ENCODE results near the gene SIRPA. TPM values are rescaled to one million over a fixed set of nuclear protein-coding genes. Genes with fewer than 3 reads are reported as not detected.

The SIRPA gene
- total RNA-seq, 1 experiment from 2014 or later: 6.0 TPM

DNA sequence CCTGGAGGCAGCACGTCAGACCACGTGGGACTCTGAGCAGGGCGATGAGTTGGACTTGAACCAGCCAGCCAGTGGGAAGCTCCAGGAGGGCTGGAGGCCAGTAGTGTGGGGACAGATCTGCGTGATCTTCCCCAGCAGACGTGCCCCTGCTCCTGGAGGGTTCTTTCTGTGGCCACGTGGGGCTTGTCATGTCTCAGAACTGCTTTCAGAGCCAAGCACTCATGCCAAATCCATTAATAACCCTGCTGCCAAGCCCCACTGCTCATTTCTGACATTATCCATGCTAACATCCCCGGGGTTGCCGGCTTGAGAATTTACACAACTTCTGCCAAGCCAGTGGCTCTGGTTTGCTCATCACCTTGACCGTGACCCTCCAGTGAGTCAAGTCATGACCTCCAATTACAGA lies 38.3 kb downstream of the SIRPA start:
- Mint-ChIP-seq H3K4me3 (no peak overlapping the region), H3K27me3 (ENCODE audit: low read depth) (peaks cover 5% of the 10 kb centered on the region), H3K9me3 (no peaks in the 10 kb centered on the region; a peak in 1 of 5 replicates), H3K36me3 (ENCODE audit: insufficient read depth in 1 of 3, low read depth in 3 of 3) (peaks cover 2 to 9% (median 6%) of the 10 kb centered on the region in 3 experiments; a peak in 5 of 7 replicates), H3K4me1 (peaks cover 15 to 17% of the 10 kb centered on the region in 2 experiments), H3K27ac (no peak overlapping the region; a peak in 1 of 7 replicates)
- H3K4me1 ChIP-seq (ENCODE audit: insufficient read depth, low read length): no peaks in the 10 kb centered on the region
- no peak overlapping the region; the same call in 1 of the 2 replicates for H3K14ac ChIP-seq (ENCODE audit: insufficient read depth, low read length)
- no peak overlapping the region for H3K23ac ChIP-seq (ENCODE audit: insufficient read length, low read depth, low read length)
- H3K9ac ChIP-seq (ENCODE audit: extremely low read depth, insufficient read length, low read length): no peak overlapping the region
- H4K8ac ChIP-seq (replicated peaks; ENCODE audit: insufficient read length, low read depth, low read length): no peak overlapping the region
- no peak overlapping the region for H2BK12ac ChIP-seq (ENCODE audit: insufficient read length, low read depth, low read length)
- no peak overlapping the region for H2AK5ac ChIP-seq (ENCODE audit: insufficient read length, low read length)
- H3K23me2 ChIP-seq (ENCODE audit: insufficient read length, low read depth, low read length, poor library complexity, severe bottlenecking): no peaks in the 10 kb centered on the region
- DNase-seq: no peak
- no peak overlapping the region for H3K27ac ChIP-seq (ENCODE audit: insufficient read length, low read depth, low read length)
- no peaks in the 10 kb centered on the region for H3K79me2 ChIP-seq (ENCODE audit: insufficient read depth, low read length)
- H4K5ac ChIP-seq (ENCODE audit: insufficient read length, low read depth, low read length): no peak overlapping the region
- H2BK5ac ChIP-seq (ENCODE audit: insufficient read length, low read length): no peak overlapping the region
- no peaks in the 10 kb centered on the region for H4K20me1 ChIP-seq (ENCODE audit: control insufficient read depth, insufficient read depth, insufficient read length)
- H2AFZ ChIP-seq (ENCODE audit: low read length): no peak overlapping the region
- H2BK20ac ChIP-seq (ENCODE audit: low read depth, low read length, poor library complexity, severe bottlenecking): no peak overlapping the region
- no peaks in the 10 kb centered on the region for H3K9me3 ChIP-seq (ENCODE audit: control insufficient read depth, low read depth, low read length)
- no peak for TF ChIP-seq CTCF (conservative IDR thresholded peaks at IDR 0.05)
- no peaks in the 10 kb centered on the region for H3K79me1 ChIP-seq (ENCODE audit: insufficient read depth, low read depth, low read length, poor library complexity, severe bottlenecking)
- no CpG with 5 or more reads among the region's 9 CpGs for WGBS (ENCODE audit: extremely low coverage, insufficient read length, low lambda C conversion rate)
- H3K27me3 ChIP-seq (ENCODE audit: insufficient read depth, low read length): no peaks in the 10 kb centered on the region
- H3K4me2 ChIP-seq (ENCODE audit: insufficient read depth, insufficient read length, low read length): no peak overlapping the region
- H2BK120ac ChIP-seq (ENCODE audit: low read depth, low read length, poor library complexity, severe bottlenecking): no peak overlapping the region
- no peak overlapping the region for H3K18ac ChIP-seq (ENCODE audit: insufficient read length, low read depth, low read length)
- H2BK15ac ChIP-seq (ENCODE audit: low read depth, low read length): no peak overlapping the region
- H3T11ph ChIP-seq (ENCODE audit: low read length): no peak overlapping the region
- H4K91ac ChIP-seq (ENCODE audit: insufficient read length, low read depth, low read length): no peak overlapping the region
- H3K56ac ChIP-seq (ENCODE audit: insufficient read length, low read depth, low read length): no peak overlapping the region
- H3K4ac ChIP-seq (ENCODE audit: low read depth, low read length): no peak overlapping the region

All from H9 (cell line).